GM12878 (cell line): ENCODE results near the gene N4BP2L2. TPM values are rescaled to one million over a fixed set of nuclear protein-coding genes. Genes with fewer than 3 reads are reported as not detected.

Experiments used
- ATAC-seq: fragments of 200-7000 bp; cut with Tn5 transposase; 3 replicates; pipeline ENCODE4 v1.9.1; 2020; ENCODE audit warnings: mild to moderate bottlenecking, moderate library complexity
- BruUV-seq: library from RNA; stranded (reverse); fragments of 400-500 nt; replicated peaks from 2 replicates; lab custom pipeline; 2021; lab: Mats Ljungman, UMichigan
- CTCF ChIA-PET: fragments of 300-600 bp; sonication (Branson Sonifier 250); formaldehyde crosslinking; extraction: SDS; loops from one replicate; lab custom pipeline; 2021; ENCODE audit warnings: inconsistent platforms; lab: Yijun Ruan, JAX
- POLR2A ChIA-PET: fragments of 350-600 bp; formaldehyde crosslinking; extraction: SDS; loops from one replicate; lab custom pipeline; 2021; ENCODE audit warnings: inconsistent platforms; lab: Charles Lee
- RAD21 ChIA-PET: fragments of 300-600 bp; sonication (Branson Sonifier 250); formaldehyde crosslinking; loops from one replicate; lab custom pipeline; 2023; ENCODE audit warnings: antibody characterized with exemption; ENCODE audit not compliant: unreplicated experiment; lab: Charles Lee
- SMC1A ChIA-PET: fragments of 300-600 bp; sonication (Branson Sonifier 250); formaldehyde crosslinking; loops from one replicate; lab custom pipeline; 2023; ENCODE audit not compliant: unreplicated experiment, uncharacterized antibody; lab: Charles Lee
- DNase-seq: peaks from one replicate; pipeline ENCODE4 v3.0.0-alpha.2; 2011; ENCODE audit warnings: low read depth, low spot score
- FAIRE-seq: peaks from 3 replicates; lab custom pipeline; 2011; peaks lifted over from hg19 to GRCh38; lab: Jason Lieb, UNC
- H2AFZ ChIP-seq: 2 replicates; pipeline ENCODE4 v1.6.0; 2011; ENCODE audit warnings: low read depth, low read length, control low read depth; ENCODE audit not compliant: control insufficient read depth
- H3K27ac ChIP-seq: 2 replicates; pipeline ENCODE4 v1.5.1; 2011; ENCODE audit warnings: control low read depth; ENCODE audit not compliant: control insufficient read depth, insufficient read depth
- H3K27me3 ChIP-seq, 2 experiments: replicated peaks in 1 of 2; 2 replicates each; pipeline versions ENCODE4 v1.6.0 to v1.6.1; 2011; ENCODE audit warnings: low read length in 1 of 2; ENCODE audit not compliant: control insufficient read depth in 2 of 2, insufficient read depth in 2 of 2
- H3K36me3 ChIP-seq, 2 experiments: 2 replicates each; pipeline ENCODE4 v1.5.1; 2011; ENCODE audit warnings: low read length in 1 of 2; ENCODE audit not compliant: control insufficient read depth in 2 of 2, insufficient read depth in 2 of 2
- H3K4me1 ChIP-seq: 2 replicates; pipeline ENCODE4 v1.6.1; 2011; ENCODE audit warnings: mild to moderate bottlenecking, low read length, moderate library complexity, mixed read lengths; ENCODE audit not compliant: control insufficient read depth, insufficient read depth
- H3K4me2 ChIP-seq: 2 replicates; pipeline ENCODE4 v1.6.0; 2011; ENCODE audit warnings: control low read depth; ENCODE audit not compliant: control insufficient read depth, insufficient read depth
- H3K4me3 ChIP-seq: fragments of 200-600 bp; sonication (generic); 2 replicates; pipeline ENCODE4 v1.5.1; 2016
- H3K79me2 ChIP-seq: 2 replicates; pipeline ENCODE4 v1.6.0; 2011; ENCODE audit warnings: low read length; ENCODE audit not compliant: control insufficient read depth, insufficient read depth
- H3K9ac ChIP-seq: 2 replicates; pipeline ENCODE4 v1.8.0; 2011; ENCODE audit warnings: low read length, control low read depth, mixed read lengths; ENCODE audit not compliant: control insufficient read depth, insufficient read depth
- H3K9me3 ChIP-seq: replicated peaks from 3 replicates; pipeline ENCODE4 v1.5.1; 2011; ENCODE audit warnings: mild to moderate bottlenecking, low read length; ENCODE audit not compliant: control insufficient read depth, insufficient read depth
- H4K20me1 ChIP-seq: 2 replicates; pipeline ENCODE4 v1.6.0; 2011; ENCODE audit not compliant: control insufficient read depth, insufficient read depth
- CTCF ChIP-seq, 3 experiments: IDR thresholded peaks in 2 of 3; conservative IDR thresholded peaks in 1 of 3; 2 replicates each; pipeline ENCODE4 v1.5.1; 2011; ENCODE audit warnings: low read depth in 3 of 3, low read length in 3 of 3, mild to moderate bottlenecking in 3 of 3, control low read depth in 2 of 3, moderate library complexity in 2 of 3, inconsistent platforms in 1 of 3, mixed read lengths in 1 of 3; ENCODE audit not compliant: control insufficient read depth in 2 of 3, insufficient read depth in 1 of 3; ENCODE audit errors: extremely low read depth in 1 of 3
- E4F1 ChIP-seq: fragments of 450-650 bp; IDR thresholded peaks from 2 replicates; pipeline ENCODE4 v1.6.1; 2018; ENCODE audit warnings: borderline replicate concordance, mild to moderate bottlenecking; ENCODE audit not compliant: partially characterized antibody
- FOXM1 ChIP-seq: IDR thresholded peaks from 2 replicates; pipeline ENCODE4 v1.6.1; 2012; ENCODE audit warnings: low read depth, mild to moderate bottlenecking, inconsistent platforms, low read length, moderate library complexity
- HDAC6 ChIP-seq: fragments of 200-600 bp; sonication (generic); IDR thresholded peaks from one replicate; pipeline ENCODE4 v1.8.0; 2017; ENCODE audit warnings: antibody characterized with exemption; ENCODE audit not compliant: unreplicated experiment
- HDGF ChIP-seq: fragments of 450-650 bp; IDR thresholded peaks from 2 replicates; pipeline ENCODE4 v1.6.1; 2016; ENCODE audit warnings: antibody characterized with exemption
- MAX ChIP-seq: IDR thresholded peaks from 2 replicates; pipeline ENCODE4 v1.6.1; 2012; ENCODE audit warnings: low read depth, low read length, improper control_type of control experiment
- NBN ChIP-seq: fragments of 450-650 bp; IDR thresholded peaks from 2 replicates; pipeline ENCODE4 v1.6.1; 2016
- PML ChIP-seq: IDR thresholded peaks from 2 replicates; pipeline ENCODE4 v1.6.1; 2012; ENCODE audit warnings: low read length, inconsistent platforms
- RAD21 ChIP-seq: IDR thresholded peaks from 2 replicates; pipeline ENCODE4 v1.6.1; 2011; ENCODE audit warnings: mild to moderate bottlenecking, low read depth, low read length, moderate library complexity; ENCODE audit not compliant: insufficient read depth
- RAD51 ChIP-seq: fragments of 450-650 bp; IDR thresholded peaks from 2 replicates; pipeline ENCODE4 v1.6.1; 2016; ENCODE audit warnings: moderate library complexity, mild to moderate bottlenecking, inconsistent platforms
- SMARCA5 ChIP-seq: fragments of 450-650 bp; IDR thresholded peaks from 2 replicates; pipeline ENCODE4 v1.6.1; 2017; ENCODE audit warnings: mild to moderate bottlenecking
- YBX1 ChIP-seq: fragments of 450-650 bp; IDR thresholded peaks from 2 replicates; pipeline ENCODE4 v1.6.1; 2016; ENCODE audit warnings: antibody characterized with exemption
- WGBS: methylation state at CpG from one replicate; pipeline ENCODE4 v1.1.6; 2016; ENCODE audit warnings: low lambda C conversion rate; ENCODE audit not compliant: insufficient replicate concordance, insufficient coverage; ENCODE audit errors: missing lambda C conversion rate; 5-methylcytosine and 5-hydroxymethylcytosine counted together
- in situ Hi-C: fragments of 300-500 bp; cut with MboI; formaldehyde crosslinking; loops from 9 replicates; pipeline ENCODE4 v1.14.3; 2018; ENCODE audit warnings: mixed read lengths
- intact Hi-C: fragments of 100-400 bp; cut with micrococcal nuclease; formaldehyde crosslinking; loops from one replicate; pipeline ENCODE4 v1.14.2; 2022; ENCODE audit not compliant: unreplicated experiment
- polyA plus RNA-seq, 11 experiments: library from polyadenylated mRNA; depleted of rRNA in 4 of 11; unstranded in 6 of 11; stranded (reverse) in 5 of 11; fragments of >200 nt; fragmentation: Nextera tagmentation in 4 of 11; fragmentation: Illumina TruSeq in 1 of 11; extraction: Ambion mirVana in 4 of 11; extraction: Trizol in 1 of 11; gene quantifications; 1 replicate in 1 of 11; 2 replicates in 10 of 11; pipeline versions ENCODE4 v1.2.1 to v1.2.3, GENCODE V29; 2011 to 2016; ENCODE audit warnings: inconsistent platforms in 2 of 11, missing spikeins in 2 of 11, low read depth in 1 of 11
- total RNA-seq, 4 experiments: library from RNA; depleted of rRNA in 3 of 4; stranded (reverse); fragments of >200 nt in 3 of 4; fragmentation: Illumina TruSeq in 1 of 4; extraction: Trizol in 1 of 4; gene quantifications; 2 replicates each; pipeline versions ENCODE4 v1.2.1 to v1.2.3, GENCODE V29; 2013 to 2021

Gene N4BP2L2
- total and polyA plus RNA-seq, 10 of the 15 experiments (the other 5 are each of a cell fraction or from before 2014, with no cell fraction given) = 41.7 to 87.1 (median 61.2) TPM

GRCh38 chr13:32445461-32445860 is 93.1 kb downstream of the N4BP2L2 start:
- no peak for DNase-seq
- WGBS = 95% methylated on average over 2 of the region's 2 CpGs
- H4K20me1 ChIP-seq = no peaks in the 10 kb centered on the region
- no peaks in the 10 kb centered on the region for H3K79me2 ChIP-seq
- no peak for FAIRE-seq
- H3K4me3 ChIP-seq = no peak overlapping the region
- TF ChIP-seq SMARCA5 (no peak), PML (no peak), HDAC6 (no peak), NBN (no peak), MAX (no peak)
- POLR2A ChIA-PET = interaction anchor here (1.4 kb wide), 1 partner anchor 130 kb away, joined by 3 read pairs; the partner anchor contains the start of genes BRCA2 and ZAR1L
- no peaks in the 10 kb centered on the region for H3K9me3 ChIP-seq
- no peaks in the 10 kb centered on the region for H3K36me3 ChIP-seq
- H3K4me2 ChIP-seq = no peak overlapping the region
- intact Hi-C loops (no loop called here), in situ Hi-C loops (loop anchor here (25.0 kb wide), 1 partner anchor 1092 kb away; no protein-coding TSS in a partner anchor)
- CTCF ChIA-PET = interaction anchor here (0.8 to 2.4 kb wide), 9 partner anchors 9 to 177 kb away, joined by 3 to 10 read pairs (median 3); partner anchors contain the start of gene N4BP2L2
- H2AFZ ChIP-seq = no peak overlapping the region
- RAD21 ChIA-PET = interaction anchor here (1.0 to 1.5 kb wide), 3 partner anchors 127 to 292 kb away, joined by 3 read pairs; no protein-coding TSS in a partner anchor
- H3K9ac ChIP-seq = no peak overlapping the region
- BruUV-seq = no TSS peak
- H3K27me3 ChIP-seq = no peaks in the 10 kb centered on the region
- ATAC-seq = no peak
- SMC1A ChIA-PET = interaction anchor here (0.6 to 2.1 kb wide), 8 partner anchors 9 to 1860 kb away, joined by 3 to 10 read pairs (median 4); partner anchors contain the start of gene N4BP2L1
- H3K4me1 ChIP-seq = peaks cover 15% of the 10 kb centered on the region
- H3K27ac ChIP-seq = no peak overlapping the region

- Histone ChIP-seq H3K9me3 (no peaks in the 10 kb centered on the region), H3K4me3 (no peak overlapping the region), H3K36me3 (no peaks in the 10 kb centered on the region), H3K9ac (no peak overlapping the region), H2AFZ (peak overlapping the region; percentile 55), H3K27ac (peak overlapping the region; percentile 62), H3K4me2 (peak overlapping the region; percentile 70), H3K4me1 (peaks cover 15% of the 10 kb centered on the region), H3K79me2 (no peaks in the 10 kb centered on the region), H3K27me3 (no peaks in the 10 kb centered on the region), H4K20me1 (no peaks in the 10 kb centered on the region)
- POLR2A ChIA-PET = interaction anchor here (0.5 to 1.5 kb wide), 3 partner anchors 8 to 20 kb away, joined by 3 to 10 read pairs (median 4); no protein-coding TSS in a partner anchor
- SMC1A ChIA-PET = interaction anchor here (0.7 to 2.3 kb wide), 14 partner anchors 14 to 196 kb away, joined by 3 to 11 read pairs (median 4); partner anchors contain the start of gene N4BP2L1
- DNase-seq (peak; percentile 60), FAIRE-seq (peak; percentile 27), ATAC-seq (peak; percentile 93)
- intact Hi-C loops (loop anchor here (2.0 to 5.0 kb wide), 3 partner anchors 126 to 196 kb away; no protein-coding TSS in a partner anchor), in situ Hi-C loops (loop anchor here (25.0 kb wide), 1 partner anchor 1094 kb away; no protein-coding TSS in a partner anchor)
- BruUV-seq = TSS peak; percentile 69
- WGBS = 0% methylated on average over 2 of the region's 2 CpGs
- RAD21 ChIA-PET = interaction anchor here (0.8 to 2.4 kb wide), 6 partner anchors 58 to 533 kb away, joined by 3 to 10 read pairs (median 4); no protein-coding TSS in a partner anchor
- CTCF ChIA-PET = interaction anchor here (0.6 to 2.0 kb wide), 23 partner anchors 8 to 533 kb away, joined by 3 to 22 read pairs (median 4); partner anchors contain the start of genes BRCA2, N4BP2L1 and ZAR1L
- TF ChIP-seq RAD51 (no peak), RAD21 (peak; percentile 67), CTCF (IDR thresholded peaks at IDR 0.05 in 2 of 3, conservative IDR thresholded peaks at IDR 0.05 in 1 of 3; ENCODE audit: control insufficient read depth in 2 of 3, extremely low read depth in 1 of 3, insufficient read depth in 1 of 3, low read depth in 3 of 3, low read length in 3 of 3) (peak; percentile 55 to 62 (median 57); a peak in 5 of 6 replicates), HDGF (no peak), FOXM1 (no peak), E4F1 (no peak), HDAC6 (no peak), YBX1 (no peak)
Measured at GRCh38 chr13:32443111-32443510, 95.5 kb downstream of the N4BP2L2 start.
